Ishikawa (cell line): ENCODE measurements around the gene TOP2B.

Experiments
- CEBPB ChIP-seq: IDR thresholded peaks from 2 replicates; pipeline ENCODE4 v1.6.1; 2012
- CREB1 ChIP-seq: IDR thresholded peaks from 2 replicates; pipeline ENCODE4 v1.6.1; 2012; ENCODE audit warnings: low read depth
- EGR1 ChIP-seq: IDR thresholded peaks from 2 replicates; pipeline ENCODE4 v1.6.1; 2012
- EP300 ChIP-seq: IDR thresholded peaks from 2 replicates; pipeline ENCODE4 v1.6.1; 2012; ENCODE audit warnings: borderline replicate concordance
- FOXM1 ChIP-seq: IDR thresholded peaks from 2 replicates; pipeline ENCODE4 v1.6.1; 2012; ENCODE audit warnings: low read depth, borderline replicate concordance
- MAX ChIP-seq: IDR thresholded peaks from 2 replicates; pipeline ENCODE4 v1.6.1; 2012
- NFIC ChIP-seq: IDR thresholded peaks from 2 replicates; pipeline ENCODE4 v1.6.1; 2012
- RAD21 ChIP-seq: IDR thresholded peaks from 2 replicates; pipeline ENCODE4 v1.6.1; 2012; ENCODE audit warnings: low read depth
- REST ChIP-seq: IDR thresholded peaks from 2 replicates; pipeline ENCODE4 v1.6.1; 2012; ENCODE audit warnings: low read depth, mild to moderate bottlenecking
- TAF1 ChIP-seq: IDR thresholded peaks from 2 replicates; pipeline ENCODE4 v1.6.1; 2012; ENCODE audit warnings: low read depth, mild to moderate bottlenecking
- TCF12 ChIP-seq: IDR thresholded peaks from 2 replicates; pipeline ENCODE4 v1.6.1; 2012; ENCODE audit warnings: low read depth
- TEAD4 ChIP-seq: IDR thresholded peaks from 2 replicates; pipeline ENCODE4 v1.6.1; 2012
- USF1 ChIP-seq: IDR thresholded peaks from 2 replicates; pipeline ENCODE4 v1.6.1; 2012
- YY1 ChIP-seq: IDR thresholded peaks from 2 replicates; pipeline ENCODE4 v1.6.1; 2012; ENCODE audit warnings: low read depth
- ZBTB7A ChIP-seq: IDR thresholded peaks from 2 replicates; pipeline ENCODE4 v1.6.1; 2012; ENCODE audit warnings: low read depth

Gene TOP2B

GRCh38 chr3:25576831-25577454 lies 87.8 kb downstream of the TOP2B start:
- TF ChIP-seq TEAD4 (no peak), USF1 (no peak), EGR1 (no peak), REST (no peak), YY1 (no peak), EP300 (no peak), TCF12 (no peak), CREB1 (no peak)

GRCh38 chr3:25576146-25576545 lies 88.6 kb downstream of the TOP2B start:
- TF ChIP-seq EGR1 = no peak
- TF ChIP-seq CREB1 = no peak
- no peak for TF ChIP-seq FOXM1
- TF ChIP-seq NFIC = no peak
- no peak for TF ChIP-seq ZBTB7A
- TF ChIP-seq USF1 = no peak
- no peak for TF ChIP-seq TAF1
- no peak for TF ChIP-seq CEBPB
- TF ChIP-seq TEAD4 = no peak
- no peak for TF ChIP-seq YY1
- no peak for TF ChIP-seq MAX
- TF ChIP-seq RAD21 = no peak
- TF ChIP-seq EP300 = no peak
- TF ChIP-seq TCF12 = no peak
- no peak for TF ChIP-seq REST

GRCh38 chr3:25575001-25575400 lies 89.7 kb downstream of the TOP2B start:
- no peak for TF ChIP-seq CEBPB
- TF ChIP-seq FOXM1 = no peak
- TF ChIP-seq ZBTB7A = no peak
- no peak for TF ChIP-seq MAX
- no peak for TF ChIP-seq EGR1
- TF ChIP-seq YY1 = no peak
- TF ChIP-seq EP300 = no peak
- no peak for TF ChIP-seq TAF1
- no peak for TF ChIP-seq REST
- no peak for TF ChIP-seq USF1
- no peak for TF ChIP-seq RAD21
- no peak for TF ChIP-seq NFIC
- no peak for TF ChIP-seq CREB1
- TF ChIP-seq TEAD4 = no peak
- no peak for TF ChIP-seq TCF12

GRCh38 chr3:25574172-25574765 lies 90.4 kb downstream of the TOP2B start:
- TF ChIP-seq EGR1 (no peak), YY1 (no peak), USF1 (no peak), CEBPB (no peak), EP300 (no peak), FOXM1 (no peak), TCF12 (no peak), RAD21 (no peak), TEAD4 (no peak), NFIC (no peak), TAF1 (no peak), ZBTB7A (no peak), MAX (no peak), CREB1 (no peak), REST (no peak)
